Activated naive CD4-positive, alpha-beta T cell treated with anti-CD3 and anti-CD28 coated beads for 36 hours (primary cell): ENCODE data around the gene C4orf51. TPM values are rescaled to one million over a fixed set of nuclear protein-coding genes. Genes with fewer than 3 reads are reported as not detected.

Experiments used
- CTCF ChIA-PET: fragments of 350-600 bp; sonication (Branson Sonifier 250); formaldehyde crosslinking; loops from one replicate; lab custom pipeline; 2021; ENCODE audit warnings: antibody characterized with exemption; lab: Charles Lee
- DNase-seq: peaks from one replicate; pipeline ENCODE4 v3.0.0-alpha.2; 2020
- H3K27ac Mint-ChIP-seq: one replicate; pipeline ENCODE4 v1.8.0; 2021; ENCODE audit warnings: mild to moderate bottlenecking, mixed read lengths
- H3K27me3 Mint-ChIP-seq: one replicate; pipeline ENCODE4 v1.8.0; 2021; ENCODE audit warnings: low read depth, mixed read lengths
- H3K36me3 Mint-ChIP-seq: one replicate; pipeline ENCODE4 v1.8.0; 2021; ENCODE audit warnings: low read depth, mixed read lengths
- H3K4me1 Mint-ChIP-seq: one replicate; pipeline ENCODE4 v1.8.0; 2021; ENCODE audit warnings: low read depth, mixed read lengths
- H3K4me3 Mint-ChIP-seq: one replicate; pipeline ENCODE4 v1.8.0; 2021; ENCODE audit warnings: mild to moderate bottlenecking, moderate library complexity, mixed read lengths
- H3K9me3 Mint-ChIP-seq: one replicate; pipeline ENCODE4 v1.8.0; 2021; ENCODE audit warnings: mixed read lengths
- intact Hi-C: fragments of 100-400 bp; cut with micrococcal nuclease; formaldehyde crosslinking; loops from one replicate; pipeline ENCODE4 v1.15.1; 2023
- total RNA-seq, 2 experiments: library from RNA; stranded (reverse); gene quantifications; one replicate each; pipeline ENCODE4 v1.2.3, GENCODE V29; 2021

C4orf51 gene
- total RNA-seq, 2 experiments from 2014 or later = not detected

DNA sequence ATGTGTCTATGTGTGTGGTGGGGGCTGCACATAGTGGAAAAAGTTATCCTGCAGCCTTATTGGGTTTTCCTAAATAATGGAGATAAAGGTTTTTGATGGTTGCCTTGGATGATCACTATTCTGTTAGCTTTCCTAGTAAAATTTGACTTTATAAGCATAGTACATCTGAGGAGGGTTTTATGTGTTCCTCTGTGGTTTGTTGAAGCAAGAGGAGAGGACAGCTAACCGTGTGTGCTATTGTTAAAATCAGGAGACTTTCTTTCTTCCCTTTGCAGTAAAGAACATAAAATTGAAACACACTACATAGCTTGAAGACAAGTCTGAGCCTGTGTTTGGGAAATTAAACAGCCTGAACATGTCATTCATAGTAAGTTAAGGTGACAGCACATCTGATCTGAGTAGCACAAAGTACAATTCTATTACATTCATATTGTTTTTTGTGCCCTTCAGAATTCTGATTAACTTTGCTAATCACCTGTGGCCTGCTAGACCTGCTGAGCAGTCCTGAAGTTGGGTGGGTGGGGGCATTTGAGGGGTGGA is 36.8 kb downstream of the C4orf51 start:
- intact Hi-C loops = no loop called here
- CTCF ChIA-PET = no interaction called here
- H3K27ac Mint-ChIP-seq = no peak overlapping the region
- DNase-seq = no peak
- H3K4me1 Mint-ChIP-seq = peaks cover 14% of the 10 kb centered on the region
- peaks cover 14% of the 10 kb centered on the region for H3K27me3 Mint-ChIP-seq
- no peaks in the 10 kb centered on the region for H3K36me3 Mint-ChIP-seq
- peaks cover 3% of the 10 kb centered on the region for H3K9me3 Mint-ChIP-seq
- no peak overlapping the region for H3K4me3 Mint-ChIP-seq

DNA sequence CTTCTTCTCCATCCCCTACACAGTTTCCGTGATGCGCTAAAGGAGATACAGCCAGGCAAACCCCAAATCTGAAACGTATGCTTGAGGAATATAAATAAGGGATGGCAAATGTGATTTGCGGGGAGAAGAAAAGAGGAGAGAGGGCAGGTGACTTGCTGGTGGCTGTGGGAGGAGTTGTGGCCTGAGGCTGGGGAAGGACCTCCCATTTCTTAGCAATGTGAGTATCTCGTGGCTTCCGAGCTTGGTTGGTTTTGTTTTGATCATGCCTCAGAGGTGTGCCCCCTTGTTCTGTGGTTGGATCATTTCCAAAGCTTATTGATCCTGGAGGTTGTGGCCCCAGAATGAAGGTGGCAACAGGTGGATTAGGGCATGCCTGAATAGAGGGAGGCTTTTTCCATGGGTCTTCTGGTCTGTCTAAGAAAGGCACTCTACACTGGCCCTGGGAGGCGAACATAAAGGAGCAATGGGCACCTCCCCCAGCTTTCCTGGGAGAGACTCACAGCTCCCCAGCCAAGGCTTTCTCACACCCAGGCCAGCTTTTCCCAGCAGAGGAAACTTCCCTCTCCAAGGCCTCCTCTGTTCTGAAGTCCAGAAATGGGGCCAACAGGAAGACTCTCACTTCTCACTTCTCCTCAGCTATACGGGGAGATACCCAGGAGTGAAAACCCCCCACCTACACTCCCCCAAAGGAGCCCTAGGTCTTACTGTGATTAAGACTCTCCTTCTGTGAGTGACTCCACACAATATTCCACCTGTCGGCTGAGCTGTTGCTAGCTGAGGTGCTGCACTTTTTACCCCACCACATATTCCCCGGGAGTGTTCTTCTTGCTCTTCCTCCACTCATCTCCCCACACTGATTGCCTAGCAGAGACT is 40.0 kb downstream of the C4orf51 start:
- intact Hi-C loops = loop anchor here (1.0 kb wide), 2 partner anchors 88 to 109 kb away; no protein-coding TSS in a partner anchor
- DNase-seq = peak; percentile 78
- H3K27me3 Mint-ChIP-seq = peaks cover 10% of the 10 kb centered on the region
- H3K9me3 Mint-ChIP-seq = no peaks in the 10 kb centered on the region
- H3K4me3 Mint-ChIP-seq = no peak overlapping the region
- CTCF ChIA-PET = interaction anchor here (1.1 kb wide), 1 partner anchor 102 kb away, joined by 3 read pairs; no protein-coding TSS in a partner anchor
- no peaks in the 10 kb centered on the region for H3K36me3 Mint-ChIP-seq
- peaks cover 14% of the 10 kb centered on the region for H3K4me1 Mint-ChIP-seq
- H3K27ac Mint-ChIP-seq = peak overlapping the region; percentile 5

DNA sequence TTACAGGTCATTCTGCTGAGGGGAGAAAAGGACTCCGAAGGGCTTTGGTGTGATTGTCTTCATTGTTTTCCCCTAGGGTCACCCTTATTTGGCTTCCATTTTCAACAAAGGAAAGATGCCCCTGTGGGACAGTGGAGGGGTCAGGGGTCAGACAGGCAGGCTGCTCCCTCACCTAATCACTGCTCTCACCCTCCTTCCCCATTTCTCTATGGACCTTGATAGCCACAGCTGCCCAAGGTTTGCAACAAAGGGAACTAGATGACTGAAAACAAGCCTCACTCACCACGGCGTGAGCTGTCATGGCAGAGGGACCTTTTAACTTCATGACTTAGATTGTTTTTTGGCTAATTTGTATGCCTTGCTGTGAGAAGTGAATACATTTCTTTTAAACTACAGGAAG is 40.7 kb downstream of the C4orf51 start:
- Mint-ChIP-seq H3K4me1 (peaks cover 14% of the 10 kb centered on the region), H3K36me3 (no peaks in the 10 kb centered on the region), H3K27ac (peak overlapping the region; percentile 5), H3K4me3 (no peak overlapping the region), H3K27me3 (peaks cover 8% of the 10 kb centered on the region), H3K9me3 (no peaks in the 10 kb centered on the region)
- peak; percentile 26 for DNase-seq
- intact Hi-C loops = loop anchor here (1.0 kb wide), 1 partner anchor 109 kb away; no protein-coding TSS in a partner anchor
- CTCF ChIA-PET = interaction anchor here (1.1 kb wide), 1 partner anchor 103 kb away, joined by 3 read pairs; no protein-coding TSS in a partner anchor

DNA sequence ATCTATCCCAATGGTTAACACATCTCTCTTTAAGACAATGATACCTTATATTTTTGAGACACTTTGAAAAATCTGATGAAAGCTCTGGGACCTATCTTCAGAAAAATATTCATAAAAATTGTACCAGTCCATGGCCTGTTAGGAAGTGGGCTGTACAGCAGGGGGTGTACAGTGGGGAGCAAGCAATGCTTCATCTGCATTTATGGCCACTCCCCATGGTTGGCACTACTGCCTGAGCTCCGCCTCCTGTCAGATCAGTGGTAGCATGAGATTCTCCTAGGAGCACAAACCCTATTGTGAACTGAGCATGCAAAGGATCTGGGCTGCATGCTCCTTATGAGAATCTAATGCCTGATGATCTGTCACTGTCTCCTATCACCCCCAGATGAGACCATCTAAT is 42.6 kb downstream of the C4orf51 start:
- Mint-ChIP-seq H3K27ac (no peak overlapping the region), H3K9me3 (no peaks in the 10 kb centered on the region), H3K4me3 (no peak overlapping the region), H3K36me3 (no peaks in the 10 kb centered on the region), H3K4me1 (peaks cover 14% of the 10 kb centered on the region), H3K27me3 (peaks cover 6% of the 10 kb centered on the region)
- no peak for DNase-seq
- intact Hi-C loops = no loop called here
- CTCF ChIA-PET = interaction anchor here (0.6 kb wide), 1 partner anchor 70 kb away, joined by 5 read pairs; no protein-coding TSS in a partner anchor

DNA sequence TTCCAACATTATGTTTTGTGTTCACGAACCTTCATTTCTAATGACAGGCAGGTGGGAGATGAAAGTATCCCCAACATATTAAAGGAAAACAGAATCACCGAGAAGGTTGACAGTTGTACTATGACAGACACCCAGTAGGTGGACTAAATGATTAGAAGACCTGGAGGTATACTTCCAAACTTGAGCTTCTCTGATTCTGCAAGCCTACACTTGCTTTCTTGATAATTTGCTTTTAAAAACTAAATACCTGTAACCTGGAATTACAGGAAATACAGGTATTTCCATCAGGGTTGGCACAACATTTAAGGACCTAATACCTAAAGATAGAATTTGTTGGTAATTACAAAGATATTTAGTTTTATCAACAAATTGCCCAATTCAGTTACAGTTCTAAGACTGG is 43.4 kb downstream of the C4orf51 start:
- DNase-seq = no peak
- no peaks in the 10 kb centered on the region for H3K9me3 Mint-ChIP-seq
- peaks cover 14% of the 10 kb centered on the region for H3K4me1 Mint-ChIP-seq
- H3K36me3 Mint-ChIP-seq = no peaks in the 10 kb centered on the region
- peaks cover 5% of the 10 kb centered on the region for H3K27me3 Mint-ChIP-seq
- intact Hi-C loops = no loop called here
- no peak overlapping the region for H3K27ac Mint-ChIP-seq
- CTCF ChIA-PET = interaction anchor here (0.6 to 1.7 kb wide), 5 partner anchors 9 to 219 kb away, joined by 3 to 5 read pairs (median 3); no protein-coding TSS in a partner anchor
- H3K4me3 Mint-ChIP-seq = no peak overlapping the region

DNA sequence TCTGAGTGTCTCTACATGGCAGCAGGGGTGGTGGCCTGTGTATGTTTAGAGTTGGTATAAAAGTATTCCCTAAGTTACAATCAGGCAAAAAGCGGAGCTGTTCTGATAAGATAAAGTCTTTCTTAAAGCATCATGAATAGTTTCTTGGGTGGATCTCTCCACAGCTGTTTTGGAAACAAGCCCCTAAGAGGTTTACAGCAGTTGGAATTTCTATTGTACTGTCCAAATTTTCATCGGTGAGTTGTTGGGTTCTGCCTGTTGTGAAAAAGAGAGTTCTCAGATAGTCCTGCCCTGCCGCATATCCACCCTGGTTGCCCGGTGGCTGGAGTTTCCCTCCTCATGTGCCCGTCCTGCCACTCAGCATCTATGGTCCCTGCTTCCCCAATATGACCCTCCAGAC is 50.1 kb downstream of the C4orf51 start:
- H3K36me3 Mint-ChIP-seq = no peaks in the 10 kb centered on the region
- H3K4me1 Mint-ChIP-seq = peaks cover 7% of the 10 kb centered on the region
- intact Hi-C loops = loop anchor here (5.0 to 10.0 kb wide), 4 partner anchors 245 to 1887 kb away; partner anchors contain the start of genes SLC10A7, SMAD1 and TMEM184C
- CTCF ChIA-PET = no interaction called here
- no peaks in the 10 kb centered on the region for H3K9me3 Mint-ChIP-seq
- H3K27me3 Mint-ChIP-seq = peaks cover 11% of the 10 kb centered on the region
- DNase-seq = no peak
- no peak overlapping the region for H3K27ac Mint-ChIP-seq
- H3K4me3 Mint-ChIP-seq = no peak overlapping the region

DNA sequence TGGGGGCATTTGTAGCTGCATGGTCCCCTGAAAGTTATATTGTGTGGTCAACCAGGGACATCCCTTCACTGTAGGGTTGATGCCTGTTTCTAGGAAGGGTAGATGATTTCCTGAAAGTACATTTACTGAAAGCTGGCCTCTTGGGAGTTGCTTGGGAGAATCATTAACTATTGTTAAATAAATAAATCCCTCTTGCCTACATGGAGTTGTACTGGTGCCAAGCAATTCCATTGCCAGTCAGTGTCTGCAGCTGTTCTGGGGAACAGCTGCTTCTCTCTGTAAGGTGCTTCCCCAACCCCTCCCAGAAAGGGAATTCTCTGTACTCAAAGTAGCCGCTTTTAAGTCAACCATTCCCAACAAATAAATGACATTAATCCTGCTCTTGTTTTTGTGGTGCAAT is 51.1 kb downstream of the C4orf51 start:
- intact Hi-C loops = loop anchor here (5.0 to 10.0 kb wide), 4 partner anchors 246 to 1886 kb away; partner anchors contain the start of genes SLC10A7, SMAD1 and TMEM184C
- peaks cover 7% of the 10 kb centered on the region for H3K4me1 Mint-ChIP-seq
- H3K36me3 Mint-ChIP-seq = no peaks in the 10 kb centered on the region
- no peak overlapping the region for H3K27ac Mint-ChIP-seq
- no peak overlapping the region for H3K4me3 Mint-ChIP-seq
- no peak for DNase-seq
- peaks cover 10% of the 10 kb centered on the region for H3K27me3 Mint-ChIP-seq
- CTCF ChIA-PET = no interaction called here
- no peaks in the 10 kb centered on the region for H3K9me3 Mint-ChIP-seq

DNA sequence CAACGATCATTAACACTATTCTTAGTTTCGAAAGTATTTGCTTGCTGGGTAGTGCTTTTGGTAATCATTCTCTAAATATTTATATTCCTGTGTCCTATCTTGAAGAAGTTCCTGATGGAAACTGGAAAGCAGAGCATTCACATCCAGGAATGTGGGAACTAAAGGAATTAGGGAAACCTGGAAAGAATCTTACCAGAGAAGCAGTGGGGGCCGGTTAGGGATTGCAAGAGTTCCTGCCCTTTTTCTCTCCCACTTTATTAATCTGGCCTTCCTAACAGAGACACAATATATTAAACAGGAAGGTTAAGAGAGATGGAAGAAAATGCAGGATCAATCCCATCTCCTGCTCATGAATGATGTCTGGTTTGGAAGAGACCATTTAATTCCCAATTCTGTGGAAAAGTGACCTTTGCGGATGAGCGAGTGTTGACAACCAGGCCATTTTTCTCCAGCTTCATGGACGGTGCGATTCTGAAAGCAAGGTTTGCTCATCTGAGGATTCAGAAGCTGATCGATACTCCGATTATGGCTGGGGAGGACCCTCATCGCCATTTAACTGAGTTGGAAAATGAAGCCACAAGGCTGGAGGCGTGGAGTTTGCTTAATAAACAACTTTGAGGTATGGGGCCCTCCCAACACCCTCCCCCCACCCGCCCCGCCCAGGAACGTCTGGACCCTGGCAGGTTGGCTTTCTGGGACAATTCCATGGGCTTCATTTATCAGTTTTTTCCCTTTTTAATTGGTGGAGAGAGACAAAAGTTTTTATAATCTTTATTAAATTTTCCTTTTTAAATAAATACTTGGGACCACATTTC is 52.3 kb downstream of the C4orf51 start:
- Mint-ChIP-seq H3K27me3 (peaks cover 10% of the 10 kb centered on the region), H3K4me1 (peaks cover 7% of the 10 kb centered on the region), H3K4me3 (peak overlapping the region; percentile 75), H3K9me3 (no peaks in the 10 kb centered on the region), H3K27ac (no peak overlapping the region), H3K36me3 (no peaks in the 10 kb centered on the region)
- intact Hi-C loops = loop anchor here (5.0 to 10.0 kb wide), 4 partner anchors 247 to 1885 kb away; partner anchors contain the start of genes SLC10A7, SMAD1 and TMEM184C
- no peak for DNase-seq
- CTCF ChIA-PET = no interaction called here

DNA sequence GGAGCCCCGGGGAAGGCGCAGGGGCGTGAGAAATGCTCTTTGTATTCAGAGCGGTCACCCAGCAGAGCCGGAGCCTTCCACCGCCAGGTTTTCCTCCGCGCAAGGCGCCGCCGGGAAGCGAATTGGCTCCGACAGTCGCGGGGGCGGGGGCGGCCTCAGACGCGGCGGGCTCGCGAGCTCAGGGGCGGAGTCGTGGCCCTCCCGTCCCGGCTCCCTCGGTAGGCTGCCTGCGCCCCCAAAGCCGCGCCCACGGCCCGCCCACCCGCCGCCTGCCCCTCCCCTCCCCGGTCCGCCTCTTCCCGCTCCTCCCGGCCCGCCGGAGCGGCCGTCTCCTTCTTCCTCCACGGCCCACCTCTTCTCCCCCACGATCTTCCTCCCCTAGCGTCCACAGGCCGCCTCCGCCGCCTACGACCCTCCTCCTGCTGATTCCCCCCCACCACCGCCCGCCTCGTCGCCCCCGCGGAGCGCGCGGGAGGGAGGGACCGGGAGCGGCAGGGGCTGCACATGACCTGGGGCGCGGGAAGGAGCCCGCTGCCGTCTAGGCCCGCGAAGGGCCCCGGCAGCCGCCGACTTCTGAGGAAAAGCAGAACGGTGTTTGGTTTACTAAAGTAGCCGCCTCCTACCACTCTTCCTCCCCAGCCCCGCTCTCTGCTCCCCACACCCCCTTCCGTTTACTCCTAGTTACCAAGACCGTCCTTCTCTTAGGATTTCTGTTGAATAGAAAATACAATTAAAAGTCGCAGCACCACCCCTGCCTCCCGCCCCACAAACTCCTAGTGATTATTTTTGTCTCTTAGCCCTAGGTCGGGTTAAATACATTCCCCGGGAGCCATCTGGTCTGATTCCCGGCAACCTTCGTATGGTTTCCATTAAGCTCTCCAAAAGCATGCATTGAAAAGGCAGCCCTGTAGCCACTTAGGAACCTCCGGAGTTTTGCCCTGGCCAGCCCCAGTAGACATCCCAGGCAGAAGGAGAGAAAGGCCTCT is 53.2 kb downstream of the C4orf51 start:
- H3K9me3 Mint-ChIP-seq = no peaks in the 10 kb centered on the region
- peaks cover 7% of the 10 kb centered on the region for H3K4me1 Mint-ChIP-seq
- intact Hi-C loops = loop anchor here (1.0 to 10.0 kb wide), 10 partner anchors 75 to 1884 kb away; partner anchors contain the start of genes ABCE1, ANAPC10, LSM6 and MMAA
- H3K36me3 Mint-ChIP-seq = no peaks in the 10 kb centered on the region
- peaks cover 10% of the 10 kb centered on the region for H3K27me3 Mint-ChIP-seq
- H3K27ac Mint-ChIP-seq = peak overlapping the region; percentile 36
- CTCF ChIA-PET = interaction anchor here (0.6 kb wide), 1 partner anchor 465 kb away, joined by 3 read pairs; no protein-coding TSS in a partner anchor
- H3K4me3 Mint-ChIP-seq = peak overlapping the region; percentile 75
- DNase-seq = peak; percentile 91

DNA sequence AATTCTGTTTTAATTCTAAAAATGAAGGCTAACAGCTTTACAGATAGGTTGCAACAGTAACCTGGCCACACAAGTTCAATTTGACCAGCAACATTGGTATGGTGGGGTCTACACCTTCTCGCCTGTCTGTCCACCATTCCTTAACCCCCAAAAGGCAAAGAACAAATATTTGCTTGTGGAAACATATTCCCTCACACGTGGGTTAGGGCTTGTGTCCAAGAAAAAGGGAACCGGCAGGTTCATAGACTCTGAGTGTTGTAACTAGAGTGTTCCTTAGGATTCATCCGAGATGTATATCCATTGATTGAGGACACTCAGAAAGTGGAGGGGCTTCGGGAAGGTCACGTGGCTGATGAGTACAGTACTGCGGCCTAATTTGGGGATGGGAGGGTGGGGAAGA is 54.1 kb downstream of the C4orf51 start:
- peaks cover 10% of the 10 kb centered on the region for H3K27me3 Mint-ChIP-seq
- peaks cover 7% of the 10 kb centered on the region for H3K4me1 Mint-ChIP-seq
- H3K36me3 Mint-ChIP-seq = no peaks in the 10 kb centered on the region
- CTCF ChIA-PET = interaction anchor here (0.6 kb wide), 1 partner anchor 466 kb away, joined by 3 read pairs; no protein-coding TSS in a partner anchor
- intact Hi-C loops = loop anchor here (5.0 to 10.0 kb wide), 4 partner anchors 249 to 1883 kb away; partner anchors contain the start of genes SLC10A7, SMAD1 and TMEM184C
- no peaks in the 10 kb centered on the region for H3K9me3 Mint-ChIP-seq
- H3K4me3 Mint-ChIP-seq = peak overlapping the region; percentile 75
- DNase-seq = no peak
- H3K27ac Mint-ChIP-seq = no peak overlapping the region
